HL-60 (cell line): ENCODE results near the gene SLC9C1.
A peak's percentile ranks its signal among the peaks of the same experiment; 100 is the strongest.

Experiments
- DNase-seq, 2 experiments: peaks; one replicate each; pipeline ENCODE4 v3.0.0-alpha.2; 2010 to 2020; ENCODE audit warnings: low read depth in 1 of 2, low spot score in 1 of 2
- H3K27ac ChIP-seq: fragments of 250-450 bp; sonication (Bioruptor Pico); replicated peaks from 2 replicates; pipeline ENCODE4 v1.5.1; 2020; ENCODE audit warnings: mild to moderate bottlenecking, moderate library complexity
- H3K27me3 ChIP-seq: fragments of 250-450 bp; sonication (Bioruptor Pico); 2 replicates; pipeline ENCODE4 v1.5.1; 2021; ENCODE audit warnings: mild to moderate bottlenecking, moderate library complexity; ENCODE audit not compliant: insufficient read depth, poor library complexity, severe bottlenecking
- H3K4me3 ChIP-seq: replicated peaks from 2 replicates; pipeline ENCODE4 v1.5.1; 2011; ENCODE audit warnings: mild to moderate bottlenecking, control low read depth, low read length; ENCODE audit not compliant: insufficient read depth
- GABPA ChIP-seq: IDR thresholded peaks from 2 replicates; pipeline ENCODE4 v1.6.1; 2012; ENCODE audit warnings: low read depth
- POLR2AphosphoS5 ChIP-seq: IDR thresholded peaks from 2 replicates; pipeline ENCODE4 v1.6.1; 2012; ENCODE audit warnings: low read depth
- SPI1 ChIP-seq: IDR thresholded peaks from 2 replicates; pipeline ENCODE4 v1.6.1; 2012; ENCODE audit warnings: low read depth, mild to moderate bottlenecking, borderline replicate concordance
- TF ChIP-seq, protein P1 (sequence below): IDR thresholded peaks from 2 replicates; pipeline ENCODE4 v1.6.1; 2012; ENCODE audit warnings: low read depth; ENCODE audit not compliant: insufficient replicate concordance
- TF ChIP-seq, protein P2 (sequence below): IDR thresholded peaks from one replicate; pipeline ENCODE4 v1.5.1; 2011; ENCODE audit warnings: low read length, control low read depth, inconsistent platforms; ENCODE audit not compliant: insufficient read depth

Gene SLC9C1

DNA sequence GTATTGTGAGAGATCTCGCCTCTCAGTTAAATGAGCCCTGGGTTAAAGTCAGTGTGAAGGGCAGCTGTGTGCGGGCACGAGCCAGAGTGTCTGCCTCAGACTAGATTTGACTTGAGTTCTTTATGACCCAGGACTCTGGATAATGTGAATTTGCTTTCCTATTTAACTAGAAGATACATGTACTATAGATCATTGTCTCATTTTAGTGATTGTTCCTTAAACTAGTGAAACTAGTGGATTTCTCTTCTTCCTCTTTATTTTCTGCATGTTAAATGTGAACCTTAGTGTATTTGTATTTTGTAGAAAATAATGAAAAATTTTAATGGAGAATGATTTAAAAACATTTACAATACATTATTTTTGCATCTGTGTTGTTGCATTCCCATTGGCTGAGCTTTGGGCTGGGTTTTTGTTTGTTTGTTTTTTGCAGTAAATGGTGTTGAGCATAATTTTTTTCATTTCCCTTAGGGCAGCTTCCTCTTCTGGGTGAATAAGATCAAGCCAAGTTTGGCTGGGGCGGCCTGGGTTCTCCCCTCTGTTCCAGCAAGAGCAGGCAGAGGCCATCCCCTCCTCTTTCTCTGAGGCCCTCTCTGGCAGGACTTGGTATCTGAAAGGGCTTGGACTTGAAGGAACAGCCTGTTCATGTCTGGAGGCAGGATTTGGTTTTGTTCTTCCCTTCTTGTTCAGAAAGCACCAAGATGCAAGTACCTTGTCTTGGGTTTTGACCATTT is 176.0 kb downstream of the SLC9C1 start:
- no peaks in the 10 kb centered on the region for H3K27me3 ChIP-seq
- DNase-seq: peak in 1 of 2 experiments; percentile 62
- TF ChIP-seq, protein P1, sequence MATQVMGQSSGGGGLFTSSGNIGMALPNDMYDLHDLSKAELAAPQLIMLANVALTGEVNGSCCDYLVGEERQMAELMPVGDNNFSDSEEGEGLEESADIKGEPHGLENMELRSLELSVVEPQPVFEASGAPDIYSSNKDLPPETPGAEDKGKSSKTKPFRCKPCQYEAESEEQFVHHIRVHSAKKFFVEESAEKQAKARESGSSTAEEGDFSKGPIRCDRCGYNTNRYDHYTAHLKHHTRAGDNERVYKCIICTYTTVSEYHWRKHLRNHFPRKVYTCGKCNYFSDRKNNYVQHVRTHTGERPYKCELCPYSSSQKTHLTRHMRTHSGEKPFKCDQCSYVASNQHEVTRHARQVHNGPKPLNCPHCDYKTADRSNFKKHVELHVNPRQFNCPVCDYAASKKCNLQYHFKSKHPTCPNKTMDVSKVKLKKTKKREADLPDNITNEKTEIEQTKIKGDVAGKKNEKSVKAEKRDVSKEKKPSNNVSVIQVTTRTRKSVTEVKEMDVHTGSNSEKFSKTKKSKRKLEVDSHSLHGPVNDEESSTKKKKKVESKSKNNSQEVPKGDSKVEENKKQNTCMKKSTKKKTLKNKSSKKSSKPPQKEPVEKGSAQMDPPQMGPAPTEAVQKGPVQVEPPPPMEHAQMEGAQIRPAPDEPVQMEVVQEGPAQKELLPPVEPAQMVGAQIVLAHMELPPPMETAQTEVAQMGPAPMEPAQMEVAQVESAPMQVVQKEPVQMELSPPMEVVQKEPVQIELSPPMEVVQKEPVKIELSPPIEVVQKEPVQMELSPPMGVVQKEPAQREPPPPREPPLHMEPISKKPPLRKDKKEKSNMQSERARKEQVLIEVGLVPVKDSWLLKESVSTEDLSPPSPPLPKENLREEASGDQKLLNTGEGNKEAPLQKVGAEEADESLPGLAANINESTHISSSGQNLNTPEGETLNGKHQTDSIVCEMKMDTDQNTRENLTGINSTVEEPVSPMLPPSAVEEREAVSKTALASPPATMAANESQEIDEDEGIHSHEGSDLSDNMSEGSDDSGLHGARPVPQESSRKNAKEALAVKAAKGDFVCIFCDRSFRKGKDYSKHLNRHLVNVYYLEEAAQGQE: no peak
- TF ChIP-seq GABPA: no peak
- TF ChIP-seq, protein P2, sequence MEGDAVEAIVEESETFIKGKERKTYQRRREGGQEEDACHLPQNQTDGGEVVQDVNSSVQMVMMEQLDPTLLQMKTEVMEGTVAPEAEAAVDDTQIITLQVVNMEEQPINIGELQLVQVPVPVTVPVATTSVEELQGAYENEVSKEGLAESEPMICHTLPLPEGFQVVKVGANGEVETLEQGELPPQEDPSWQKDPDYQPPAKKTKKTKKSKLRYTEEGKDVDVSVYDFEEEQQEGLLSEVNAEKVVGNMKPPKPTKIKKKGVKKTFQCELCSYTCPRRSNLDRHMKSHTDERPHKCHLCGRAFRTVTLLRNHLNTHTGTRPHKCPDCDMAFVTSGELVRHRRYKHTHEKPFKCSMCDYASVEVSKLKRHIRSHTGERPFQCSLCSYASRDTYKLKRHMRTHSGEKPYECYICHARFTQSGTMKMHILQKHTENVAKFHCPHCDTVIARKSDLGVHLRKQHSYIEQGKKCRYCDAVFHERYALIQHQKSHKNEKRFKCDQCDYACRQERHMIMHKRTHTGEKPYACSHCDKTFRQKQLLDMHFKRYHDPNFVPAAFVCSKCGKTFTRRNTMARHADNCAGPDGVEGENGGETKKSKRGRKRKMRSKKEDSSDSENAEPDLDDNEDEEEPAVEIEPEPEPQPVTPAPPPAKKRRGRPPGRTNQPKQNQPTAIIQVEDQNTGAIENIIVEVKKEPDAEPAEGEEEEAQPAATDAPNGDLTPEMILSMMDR: no peak
- TF ChIP-seq SPI1: no peak
- TF ChIP-seq POLR2AphosphoS5: no peak
- H3K27ac ChIP-seq: no peak overlapping the region
- no peak overlapping the region for H3K4me3 ChIP-seq

DNA sequence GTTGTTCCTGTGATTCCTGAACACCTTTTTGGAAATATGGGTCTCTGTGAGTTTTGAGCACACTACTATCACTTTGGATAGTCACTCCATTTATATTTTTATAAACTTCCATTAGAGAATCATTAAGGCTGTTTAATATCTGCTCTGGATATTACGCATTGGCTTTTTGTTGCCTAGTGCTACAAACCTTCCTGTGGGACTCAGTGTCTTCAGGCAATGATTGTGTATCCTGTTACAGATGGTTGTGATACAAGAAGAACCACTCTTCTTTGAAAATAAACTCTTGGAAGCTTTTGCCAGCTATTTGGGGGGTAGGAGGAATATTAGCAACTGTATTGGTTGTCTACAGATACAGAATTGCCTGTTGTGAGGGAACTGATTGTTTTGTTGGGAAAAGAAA is 176.6 kb downstream of the SLC9C1 start:
- H3K27ac ChIP-seq: no peak overlapping the region
- no peaks in the 10 kb centered on the region for H3K27me3 ChIP-seq
- no peak overlapping the region for H3K4me3 ChIP-seq
- DNase-seq: no peak
- TF ChIP-seq SPI1: no peak
- TF ChIP-seq GABPA: no peak
- TF ChIP-seq POLR2AphosphoS5: no peak
- TF ChIP-seq, protein P2: no peak
- TF ChIP-seq, protein P1: no peak

DNA sequence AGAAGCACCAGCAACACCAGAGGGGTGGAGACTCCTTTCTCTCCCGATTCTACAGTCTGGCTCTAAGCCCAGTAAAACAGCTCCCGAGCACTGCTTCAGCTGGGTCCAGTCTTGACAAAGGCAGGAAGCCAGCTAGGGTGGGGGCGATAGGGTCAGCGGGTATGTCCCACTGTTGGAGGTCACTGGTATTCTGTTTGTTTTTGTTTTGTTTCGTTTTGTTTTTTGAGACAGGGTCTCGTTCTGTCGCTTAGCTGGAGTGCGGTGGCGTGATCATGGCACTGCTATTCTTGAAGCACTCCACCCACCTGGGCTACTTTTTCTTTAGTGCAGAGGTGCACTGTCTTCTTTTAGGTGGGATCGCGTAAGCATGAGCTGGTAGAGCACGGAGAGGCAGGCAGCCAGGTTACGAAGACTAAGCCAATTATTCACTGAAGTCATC is 177.2 kb downstream of the SLC9C1 start:
- TF ChIP-seq GABPA: no peak
- TF ChIP-seq SPI1: no peak
- TF ChIP-seq, protein P1: no peak
- TF ChIP-seq, protein P2: no peak
- no peak for TF ChIP-seq POLR2AphosphoS5
- Histone ChIP-seq H3K27ac (no peak overlapping the region), H3K4me3 (no peak overlapping the region), H3K27me3 (no peaks in the 10 kb centered on the region)
- DNase-seq: no peak
